HG03108 (cell line): ENCODE measurements around the gene FAM47C.
"Not testable (repeated sequence)": the region's sequence is repeated elsewhere in the genome, so short reads cannot be mapped to it uniquely, and the experiment has no call there.

ENCODE experiments used
- ATAC-seq: cut with Tn5 transposase; IDR thresholded peaks from one replicate; pipeline ENCODE4 v1.9.1; 2021; ENCODE audit warnings: moderate library complexity; ENCODE audit not compliant: unreplicated experiment

Gene FAM47C

DNA sequence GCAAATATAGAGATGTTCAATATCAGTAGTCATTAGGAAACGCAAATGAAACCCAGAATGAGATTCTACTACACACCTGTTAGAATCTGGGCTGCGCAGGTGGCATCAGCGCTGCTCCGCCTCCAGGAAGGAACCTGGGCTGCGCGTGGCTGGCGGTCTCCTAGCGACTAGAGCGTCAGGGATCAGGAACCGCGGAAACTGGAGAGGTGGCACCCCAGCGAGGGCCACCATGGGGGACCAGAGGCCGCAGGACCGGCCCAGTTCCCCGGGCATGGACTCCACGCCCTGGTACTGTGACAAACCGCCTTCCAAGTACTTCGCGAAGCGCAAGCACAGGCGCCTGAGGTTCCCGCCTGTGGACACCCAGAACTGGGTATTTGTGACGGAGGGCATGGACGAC, at the start of gene FAM47C:
TSS of gene FAM47C (plus strand) at position 185 of the 400 bp plus-strand sequence. CDS start at position 230, 45 bp downstream.
- not testable (repeated sequence) for ATAC-seq

DNA sequence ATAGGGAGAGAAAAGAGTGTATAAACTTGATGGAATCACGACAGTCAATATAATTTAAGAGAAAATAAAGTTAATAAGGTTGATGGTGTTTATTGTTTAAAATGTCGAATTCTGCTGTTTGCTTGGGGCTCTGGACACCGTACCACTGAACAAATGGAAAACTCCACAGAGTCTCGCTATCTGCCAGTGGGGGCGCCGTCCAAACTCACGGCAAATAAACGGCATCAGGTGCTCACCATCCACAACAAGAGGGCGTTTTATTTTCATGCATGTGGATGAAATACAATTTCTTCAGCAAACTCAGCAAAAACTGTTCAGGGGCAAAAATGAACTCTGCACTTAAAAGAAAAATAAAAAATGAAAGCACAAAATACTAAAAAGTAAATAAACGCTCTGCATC, 46.6 kb upstream of the FAM47C start:
- ATAC-seq: no peak

DNA sequence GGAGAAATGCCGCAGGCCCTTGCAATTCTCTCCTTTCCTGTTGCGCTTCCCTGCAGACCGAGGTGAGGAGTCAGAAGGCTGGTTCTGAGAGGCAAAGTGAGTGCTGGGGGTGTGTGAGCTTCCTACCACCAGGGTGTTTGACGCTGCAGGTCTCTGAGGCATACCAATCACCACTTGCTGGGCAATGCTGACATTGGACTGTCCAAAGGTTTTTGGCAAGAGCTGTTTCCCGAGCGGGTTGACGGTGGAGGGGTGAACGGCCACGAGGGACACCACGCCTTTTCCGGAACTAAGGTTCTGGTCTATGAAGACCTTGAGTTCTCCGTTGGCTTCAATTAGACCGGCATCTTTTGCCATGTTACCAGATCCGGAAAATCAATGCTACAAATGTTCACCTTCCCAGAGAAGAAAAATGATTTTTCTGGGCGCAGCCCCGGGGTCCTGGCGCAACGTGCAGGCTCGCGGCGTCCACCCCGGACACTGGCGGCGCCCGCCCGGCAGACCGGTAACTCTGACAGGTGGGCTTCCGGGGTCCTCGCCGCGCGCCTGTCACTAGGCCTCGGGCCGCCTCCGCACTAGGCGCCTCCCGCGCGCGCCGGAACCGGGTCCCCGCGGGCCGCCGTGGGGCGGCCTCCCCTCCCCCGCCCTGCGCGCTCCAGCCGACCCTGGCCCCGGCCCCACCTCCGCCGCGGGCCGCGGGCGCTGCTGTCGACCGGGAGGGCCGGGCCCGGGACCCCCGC, 44.9 kb upstream of the FAM47C start:
- no peak for ATAC-seq

DNA sequence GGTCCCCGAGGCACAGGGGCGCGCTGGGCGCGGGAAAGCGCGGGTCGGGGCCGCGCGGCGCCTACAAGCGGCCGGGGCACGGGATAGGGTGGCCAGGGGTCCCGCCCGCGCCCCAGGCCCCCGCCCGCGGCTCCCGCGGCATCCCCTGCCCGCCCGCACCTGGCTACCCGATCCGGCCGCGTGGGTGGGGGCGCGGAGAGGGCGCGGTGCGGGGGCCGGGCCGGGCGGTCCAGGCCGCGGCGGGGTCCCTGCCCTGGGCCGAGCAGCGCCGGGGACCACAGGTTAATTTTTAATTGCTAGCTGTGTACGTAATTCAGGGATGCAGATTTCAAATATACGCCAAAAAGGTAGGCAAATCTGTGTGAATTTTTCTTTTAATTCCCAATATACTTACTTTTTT, 44.3 kb upstream of the FAM47C start:
- ATAC-seq: no peak

DNA sequence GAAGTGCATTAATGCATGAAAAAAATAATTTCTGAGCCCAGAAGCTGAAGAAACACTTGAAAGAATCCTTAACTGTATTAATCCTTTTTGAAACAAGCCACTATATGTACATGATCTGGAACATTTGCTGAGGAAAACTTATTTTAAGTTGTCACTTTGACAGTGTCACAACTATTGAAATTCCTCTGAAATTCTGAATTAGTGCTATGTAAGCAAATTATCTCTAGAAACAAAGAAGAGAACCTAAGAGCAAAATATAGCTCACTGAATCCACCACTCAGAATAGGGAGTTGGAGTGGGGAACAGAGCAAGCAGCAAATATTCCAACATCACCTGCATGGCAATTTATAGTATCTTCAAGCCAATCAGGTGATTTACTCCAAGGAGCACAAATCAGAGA, 34.6 kb upstream of the FAM47C start:
- ATAC-seq: no peak

DNA sequence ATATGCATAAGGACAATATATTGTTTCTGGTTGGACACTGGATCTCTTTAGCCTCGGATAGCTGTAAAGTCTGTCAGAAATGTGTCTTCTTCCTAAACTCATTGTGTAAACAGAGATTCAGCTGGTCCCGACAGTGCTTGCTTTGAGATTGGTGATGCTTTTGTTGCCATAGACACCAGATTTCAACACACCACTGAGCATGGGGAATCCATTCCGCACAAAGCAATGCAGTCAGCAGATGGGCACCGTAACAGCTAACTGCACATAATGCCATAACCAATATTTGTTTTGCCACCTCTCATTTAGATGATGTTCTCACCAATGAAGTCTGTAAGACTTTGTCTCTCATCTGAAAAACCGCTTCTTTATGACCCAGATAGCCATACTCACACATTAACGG, 33.3 kb upstream of the FAM47C start:
- ATAC-seq: no peak

DNA sequence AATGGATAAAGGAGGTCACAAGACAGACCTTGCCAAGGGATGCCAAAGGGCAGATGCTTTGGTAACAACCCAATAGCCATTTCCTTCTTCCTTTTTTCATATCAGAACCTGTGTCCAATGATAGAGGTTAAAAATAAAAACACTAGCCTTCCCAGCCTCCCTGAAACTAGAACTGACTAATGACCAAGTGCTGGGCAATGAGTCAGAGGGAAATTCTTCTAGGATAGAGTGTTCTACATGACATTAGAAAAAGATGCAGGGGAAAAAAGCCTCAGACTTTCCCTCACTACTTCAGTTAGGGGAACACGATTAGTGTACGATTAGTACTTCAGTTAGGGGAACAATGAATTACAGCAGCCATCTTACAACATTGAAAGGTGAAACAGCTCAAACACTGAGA, 29.3 kb upstream of the FAM47C start:
- no peak for ATAC-seq

DNA sequence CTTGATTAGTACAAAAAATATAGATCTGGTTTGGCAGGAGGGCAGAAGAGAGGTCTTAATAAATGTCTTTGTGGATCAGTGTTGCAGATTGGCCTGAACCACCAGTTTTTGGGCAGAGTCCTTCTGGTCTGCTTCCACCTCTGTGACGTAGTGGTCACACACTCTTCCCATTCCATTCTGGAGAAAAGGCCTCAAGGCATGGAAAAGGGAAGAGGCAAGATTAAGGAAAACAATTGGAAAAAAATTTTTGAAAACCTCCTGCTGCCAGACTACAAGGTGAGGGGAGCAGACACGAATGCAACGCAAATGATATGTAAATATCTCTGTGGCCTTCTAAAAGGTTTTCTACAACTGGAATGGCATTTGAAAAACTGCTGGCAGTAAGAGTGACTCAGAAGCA, 24.3 kb upstream of the FAM47C start:
- no peak for ATAC-seq

DNA sequence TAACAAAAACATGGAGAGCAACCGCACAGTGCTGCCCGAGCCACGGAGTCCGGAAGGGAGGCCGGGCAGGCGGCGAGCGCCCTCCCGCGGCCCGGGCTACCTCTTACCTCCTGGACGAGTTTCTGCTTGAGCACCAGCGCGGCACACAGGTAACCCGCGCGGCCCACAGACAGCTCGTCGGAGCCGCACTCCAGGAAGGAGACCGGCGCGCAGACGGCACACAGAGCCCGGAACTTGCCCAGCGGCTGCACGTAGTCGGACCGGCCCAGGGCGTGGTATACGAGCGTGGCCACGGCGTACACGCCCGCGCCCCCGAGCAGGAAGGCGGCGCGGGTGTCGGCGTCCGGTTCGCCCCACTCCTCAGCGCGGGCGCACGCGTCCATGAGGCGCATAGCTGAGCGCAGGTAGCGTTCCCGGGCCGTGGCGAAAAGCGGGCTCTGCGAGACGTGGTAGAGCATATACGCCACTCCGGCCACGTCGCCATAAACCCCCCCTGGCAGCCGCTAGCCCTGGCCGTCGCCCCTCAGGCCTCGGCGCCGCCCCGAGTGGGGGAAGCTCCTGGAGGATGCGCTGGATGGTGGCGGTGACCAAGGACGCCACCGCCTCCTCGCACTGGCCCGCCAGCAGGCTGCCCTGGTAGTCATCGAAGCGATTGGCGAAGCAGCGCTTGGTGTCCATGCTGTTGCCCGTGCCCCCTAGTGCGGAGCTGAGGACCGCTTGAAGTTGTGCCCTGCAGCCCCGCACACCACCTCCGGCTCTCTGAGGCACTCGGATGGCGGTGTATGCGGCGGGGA, 22.6 kb upstream of the FAM47C start:
- ATAC-seq: not testable (repeated sequence)

DNA sequence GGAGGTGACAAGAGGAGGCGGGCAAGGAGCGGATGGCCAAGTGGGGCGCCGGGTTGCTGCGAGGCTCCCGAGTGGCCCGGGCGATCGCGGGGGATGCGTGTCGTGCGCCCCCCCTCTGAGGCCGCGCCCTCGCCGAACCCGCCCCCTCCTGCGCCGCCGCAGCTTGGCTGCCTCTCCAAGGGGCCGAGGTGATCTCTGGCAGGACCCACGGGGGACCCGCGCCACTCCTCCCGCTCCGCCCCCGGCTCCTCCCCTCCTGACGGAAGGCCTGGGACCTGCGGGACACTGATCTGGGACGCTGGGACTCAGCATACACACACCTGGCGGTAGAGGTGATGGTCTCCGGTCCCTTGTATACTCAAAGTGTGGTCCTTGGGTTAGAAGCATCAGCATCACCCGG, 21.9 kb upstream of the FAM47C start:
- no peak for ATAC-seq

DNA sequence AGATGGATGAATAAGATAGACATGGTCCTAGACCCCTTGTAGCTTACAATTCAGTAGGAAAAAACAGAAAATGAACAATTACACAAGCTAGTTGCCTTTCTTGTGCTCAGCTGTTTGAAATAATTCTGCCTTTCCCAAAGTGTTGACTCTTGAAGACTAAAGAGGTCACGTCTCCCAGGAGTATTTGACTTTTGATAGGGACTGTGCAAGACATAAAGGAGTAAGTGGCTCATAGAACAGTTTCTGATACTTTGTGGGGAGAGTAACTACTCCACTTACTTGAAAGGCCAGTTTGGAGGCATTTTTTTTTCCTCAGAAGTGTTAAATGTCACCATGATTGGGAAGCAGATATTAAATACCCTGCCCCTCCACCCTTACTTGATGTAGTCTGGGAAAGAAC, 21.0 kb upstream of the FAM47C start:
- ATAC-seq: not testable (repeated sequence)

DNA sequence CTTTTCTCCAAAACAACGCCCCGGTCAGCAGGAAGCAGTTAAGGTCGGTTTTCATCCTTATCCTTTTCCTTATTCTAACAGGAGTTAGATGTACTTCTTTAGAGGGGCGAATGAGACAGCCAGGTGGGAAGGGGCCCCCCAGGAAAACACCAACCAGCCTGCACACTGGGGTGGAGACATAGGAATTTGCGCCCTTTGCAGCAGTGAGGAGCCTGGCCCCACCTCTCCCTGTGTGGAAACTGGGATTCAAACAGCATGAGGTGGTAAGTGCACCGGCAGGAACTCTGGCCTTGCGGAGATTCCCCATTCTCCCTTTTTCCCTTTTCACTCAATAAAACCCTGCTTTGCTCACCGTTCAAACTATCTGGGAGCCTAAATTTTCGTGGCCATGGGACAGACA, 8.0 kb upstream of the FAM47C start:
- ATAC-seq: no peak

DNA sequence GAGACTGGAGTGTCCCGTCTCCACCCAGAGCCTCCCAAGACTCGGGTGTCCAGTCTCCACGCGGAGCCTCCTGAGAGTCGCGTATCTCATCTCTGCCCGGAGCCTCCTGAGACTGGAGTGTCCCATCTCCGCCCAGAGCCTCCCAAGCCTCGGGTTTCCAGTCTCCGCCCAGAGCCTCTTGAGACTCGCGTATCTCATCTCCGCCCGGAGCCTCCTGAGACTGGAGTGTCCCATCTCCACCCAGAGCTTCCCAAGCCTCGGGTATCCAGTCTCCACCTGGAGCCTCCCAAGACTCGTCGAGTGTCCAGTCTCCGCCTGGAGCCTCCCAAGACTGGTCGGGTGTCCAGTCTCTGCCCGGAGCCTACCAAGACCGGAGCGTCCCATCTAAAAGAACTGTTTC, 2.3 kb downstream of the FAM47C start:
- no peak for ATAC-seq

DNA sequence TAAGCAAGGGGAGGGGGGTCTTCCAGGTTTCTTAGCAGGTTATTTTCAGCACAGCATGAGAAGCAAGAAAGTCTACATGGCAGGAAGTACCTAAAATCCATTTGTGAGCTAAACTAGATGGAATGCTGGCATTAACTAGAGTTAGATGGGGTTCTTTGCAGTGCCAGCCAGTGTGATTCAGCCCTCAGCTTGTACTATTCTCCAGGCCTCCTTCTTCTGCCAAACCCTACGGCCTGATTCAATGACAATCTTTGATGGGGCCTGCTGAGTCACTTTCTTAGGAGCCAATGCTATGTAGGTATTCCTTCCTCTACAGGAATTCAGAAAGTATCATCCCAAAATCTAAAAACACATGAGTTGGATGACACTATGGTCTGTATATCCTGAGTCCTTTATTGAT, 26.1 kb downstream of the FAM47C start:
- ATAC-seq: not testable (repeated sequence)

DNA sequence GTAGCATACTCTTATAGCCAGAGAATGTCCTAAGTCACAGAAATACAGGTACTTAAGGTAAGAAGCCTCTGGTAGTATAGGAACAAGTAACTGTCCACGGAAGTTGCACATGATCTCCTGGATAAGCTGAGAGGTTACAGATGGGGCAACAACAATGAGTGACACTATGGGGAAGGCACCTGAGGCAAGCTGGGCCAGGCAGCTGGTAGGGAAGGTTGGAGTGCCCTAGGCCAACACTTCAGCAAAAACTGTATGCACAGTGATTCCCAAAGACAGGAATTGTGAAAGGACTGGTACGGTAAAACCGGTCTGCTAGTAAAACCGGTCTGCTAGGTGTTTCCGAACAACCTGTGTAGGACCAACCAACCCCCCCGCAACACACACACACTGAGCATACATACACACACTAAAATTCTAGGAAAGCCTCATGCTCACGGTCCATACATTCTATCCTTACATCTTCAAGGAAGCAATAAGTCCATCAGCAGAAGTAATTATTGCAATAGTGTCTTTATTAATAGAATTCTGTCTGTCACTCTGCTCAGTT, 28.6 kb downstream of the FAM47C start:
- not testable (repeated sequence) for ATAC-seq

DNA sequence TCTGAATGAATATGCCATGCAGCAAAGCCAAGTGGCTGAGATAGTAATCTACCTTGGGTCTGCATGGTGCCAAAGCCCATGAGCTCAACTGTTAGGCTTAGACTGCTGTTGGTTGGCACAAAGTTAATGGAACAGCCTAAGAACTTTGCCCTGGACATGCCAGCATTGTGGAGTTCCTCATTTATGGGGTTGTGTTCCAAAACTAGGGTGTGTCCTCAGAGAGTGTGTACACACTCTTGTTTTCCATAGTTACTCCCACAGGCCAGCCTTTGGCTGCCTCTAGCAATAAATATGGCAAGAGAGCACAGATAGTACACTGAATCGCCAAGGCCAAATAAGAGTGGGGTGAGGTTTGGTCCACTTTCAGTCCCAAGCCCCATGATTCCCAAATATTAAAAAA, 30.6 kb downstream of the FAM47C start:
- ATAC-seq: not testable (repeated sequence)

DNA sequence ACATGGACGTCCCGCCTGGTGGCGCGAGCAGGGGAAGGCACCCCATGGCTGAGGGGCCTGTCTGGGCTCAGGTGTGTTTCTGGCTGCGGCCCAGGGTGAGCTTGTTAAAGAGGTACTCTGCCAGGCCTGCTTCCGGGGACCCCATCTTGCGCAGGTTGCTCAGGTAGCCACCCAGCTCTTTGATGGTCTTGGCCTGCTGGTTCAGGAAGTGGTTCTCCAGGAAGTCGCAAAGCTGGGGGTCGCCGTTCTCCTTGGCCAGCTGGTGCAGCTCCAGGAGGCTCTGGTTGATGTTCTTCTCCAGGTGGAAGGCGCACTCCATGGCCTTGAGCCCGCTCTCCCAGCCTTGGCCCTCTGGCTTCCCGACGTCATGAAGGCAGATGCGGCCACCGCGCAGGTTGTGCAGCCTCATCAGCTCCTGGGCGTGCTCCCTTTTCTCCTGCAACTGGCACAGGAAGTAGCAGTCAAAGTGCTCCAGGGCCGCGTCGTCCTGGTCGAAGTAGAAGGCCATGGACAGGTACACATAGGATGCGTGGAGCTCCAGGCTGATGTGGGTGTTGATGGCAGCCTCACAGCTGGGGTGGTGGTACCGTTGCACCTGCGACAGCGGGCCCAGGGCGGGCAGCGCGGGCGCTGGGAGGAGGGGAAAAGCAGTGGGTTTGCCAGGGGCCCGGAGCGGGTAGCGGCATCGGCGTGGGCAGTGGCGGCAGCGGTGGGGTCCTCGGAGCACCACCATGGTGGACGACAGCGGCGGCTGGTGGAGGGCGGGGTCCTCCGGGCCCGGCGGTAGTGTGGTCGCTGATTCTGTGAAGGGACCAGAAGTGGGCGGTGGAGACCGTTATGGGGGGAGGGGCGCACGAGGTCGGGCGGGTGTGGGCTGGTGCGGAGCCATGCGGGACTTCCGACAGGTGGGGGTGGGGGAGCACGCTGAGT, 35.1 kb downstream of the FAM47C start:
- ATAC-seq: not testable (repeated sequence)

DNA sequence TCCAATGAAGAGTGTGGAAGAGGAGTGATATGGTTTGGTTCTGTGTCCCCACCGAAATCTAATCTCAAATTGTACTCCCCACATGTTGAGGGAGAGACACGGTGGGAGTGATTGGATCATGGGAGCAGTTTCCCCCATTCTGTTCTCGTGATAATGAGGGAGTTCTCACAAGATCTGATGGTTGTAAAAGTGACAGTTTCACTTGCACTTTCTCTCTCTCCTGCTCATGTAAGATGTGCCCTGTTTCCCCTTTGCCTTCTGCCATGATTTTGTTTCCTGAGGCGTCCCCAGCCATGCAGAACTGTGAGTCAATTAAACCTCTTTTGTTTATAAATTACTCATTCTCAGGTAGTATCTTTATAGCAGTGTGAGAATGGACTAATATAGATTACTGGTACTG, 39.6 kb downstream of the FAM47C start:
- no peak for ATAC-seq

DNA sequence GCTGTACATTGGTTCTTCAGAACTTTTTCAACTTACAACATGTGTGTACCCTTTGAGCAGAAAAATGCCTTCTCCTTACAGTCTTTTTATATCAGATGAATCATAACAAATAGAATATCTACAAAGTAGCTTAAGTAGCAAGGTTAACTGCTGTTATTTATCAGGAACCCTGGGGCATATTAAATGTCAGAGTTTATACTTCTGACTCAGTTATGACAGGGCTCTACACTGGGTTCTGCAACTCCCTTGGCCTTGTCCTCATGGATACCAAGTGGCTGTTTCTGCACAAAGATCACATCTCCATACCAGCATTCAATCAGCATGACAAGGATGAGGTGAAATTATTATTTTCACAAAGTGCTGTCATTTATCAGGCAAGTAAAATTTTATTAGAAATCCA, 49.4 kb downstream of the FAM47C start:
- not testable (repeated sequence) for ATAC-seq

DNA sequence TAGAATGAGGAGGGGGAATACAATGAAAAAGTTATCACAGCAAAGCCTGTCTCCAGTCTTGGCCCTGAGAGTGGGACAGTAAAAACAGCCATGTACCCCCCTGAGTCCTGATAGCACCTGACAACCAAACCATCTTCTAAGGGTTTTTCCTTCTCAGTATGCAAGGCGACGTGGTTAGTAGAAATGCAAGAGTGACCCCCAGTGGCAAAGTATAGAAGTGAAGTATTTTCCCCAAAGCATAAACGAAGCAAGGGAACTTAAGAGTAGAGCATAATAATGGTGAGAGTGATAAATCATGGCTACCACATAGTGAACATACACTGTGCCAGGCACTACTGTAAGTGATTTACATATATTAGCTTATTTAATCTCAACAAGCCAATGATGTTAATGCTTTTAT, 52.8 kb downstream of the FAM47C start:
- peak; percentile 61 for ATAC-seq
